Adrenal gland (tissue), 5 donors: ENCODE data around the gene NFIB.

ENCODE experiments used
- CTCF ChIP-seq, 6 experiments: fragments of 450-650 bp in 4 of 6; fragments of 200-600 bp in 2 of 6; sonication (generic) in 1 of 6; IDR thresholded peaks; 1 replicate in 5 of 6; 2 replicates in 1 of 6; pipeline versions ENCODE4 v1.5.1 to v1.8.0; 2016 to 2021; ENCODE audit warnings: antibody characterized with exemption in 6 of 6, mild to moderate bottlenecking in 2 of 6, moderate library complexity in 1 of 6
- POLR2A ChIP-seq, 2 donors: fragments of 450-650 bp; IDR thresholded peaks; one replicate each; pipeline ENCODE4 v1.6.1; 2017; ENCODE audit warnings: antibody characterized with exemption in 2 of 2, mild to moderate bottlenecking in 2 of 2, moderate library complexity in 1 of 2
- donor health status: DM: no; HTN: no; CAD: no.

DNA sequence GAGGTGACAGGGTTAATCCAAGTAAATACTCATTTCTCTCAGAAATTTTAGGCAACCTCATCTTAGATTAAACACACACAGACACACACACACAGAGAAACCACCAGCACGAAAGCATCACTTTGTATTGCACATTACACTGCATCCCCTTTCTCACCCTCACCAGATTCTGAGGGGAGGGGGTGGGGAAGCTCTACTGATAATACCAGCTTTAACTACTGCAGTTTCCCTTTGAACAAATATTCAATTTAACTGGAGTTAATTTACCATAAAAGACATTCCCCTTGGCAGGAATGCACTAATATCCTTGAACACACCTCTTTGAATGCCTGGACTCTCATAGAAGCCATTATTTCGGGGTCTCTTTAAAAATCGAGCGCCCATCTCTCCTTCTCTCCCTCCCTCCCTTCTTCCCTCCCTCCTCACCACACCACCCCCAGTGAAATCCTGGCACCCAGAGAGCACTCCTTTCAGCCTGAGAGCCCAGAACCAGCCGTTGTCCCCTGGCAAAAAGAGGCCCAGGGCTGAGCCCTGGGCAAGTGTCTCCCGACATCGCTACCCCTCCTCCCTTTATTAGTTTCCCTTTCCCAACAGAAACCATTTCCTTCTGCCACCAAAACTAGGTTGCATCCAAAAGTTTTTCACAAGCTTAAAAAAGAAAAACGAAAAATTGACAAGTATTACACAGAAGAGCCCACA, 2.8 kb upstream of the NFIB start:
- TF ChIP-seq CTCF (IDR thresholded peaks at IDR 0.05): no peak
- no peak for TF ChIP-seq POLR2A (IDR thresholded peaks at IDR 0.05)
